ENCODE results near the gene SLC8B1.

DNA sequence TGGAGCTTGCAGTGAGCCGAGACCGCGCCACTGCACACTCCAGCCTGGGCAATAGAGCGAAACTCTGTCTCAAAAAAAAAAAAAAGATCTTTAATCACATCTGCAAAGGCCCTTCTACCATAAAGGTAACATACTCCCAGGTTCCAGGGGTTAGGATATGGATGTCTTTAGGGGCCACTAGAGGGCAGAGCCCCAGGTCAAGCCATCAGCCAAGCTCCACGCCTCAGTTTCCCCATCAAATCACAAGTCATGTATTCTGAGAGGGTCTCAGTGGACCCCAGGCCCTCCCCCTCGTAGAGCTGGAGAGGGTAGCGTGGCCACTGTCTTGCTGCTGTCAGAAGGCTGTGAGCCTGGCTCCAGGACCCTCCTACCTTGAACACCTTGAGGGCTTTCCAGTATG is 18.8 kb downstream of the SLC8B1 start:
- TF ChIP-seq, protein P1, sequence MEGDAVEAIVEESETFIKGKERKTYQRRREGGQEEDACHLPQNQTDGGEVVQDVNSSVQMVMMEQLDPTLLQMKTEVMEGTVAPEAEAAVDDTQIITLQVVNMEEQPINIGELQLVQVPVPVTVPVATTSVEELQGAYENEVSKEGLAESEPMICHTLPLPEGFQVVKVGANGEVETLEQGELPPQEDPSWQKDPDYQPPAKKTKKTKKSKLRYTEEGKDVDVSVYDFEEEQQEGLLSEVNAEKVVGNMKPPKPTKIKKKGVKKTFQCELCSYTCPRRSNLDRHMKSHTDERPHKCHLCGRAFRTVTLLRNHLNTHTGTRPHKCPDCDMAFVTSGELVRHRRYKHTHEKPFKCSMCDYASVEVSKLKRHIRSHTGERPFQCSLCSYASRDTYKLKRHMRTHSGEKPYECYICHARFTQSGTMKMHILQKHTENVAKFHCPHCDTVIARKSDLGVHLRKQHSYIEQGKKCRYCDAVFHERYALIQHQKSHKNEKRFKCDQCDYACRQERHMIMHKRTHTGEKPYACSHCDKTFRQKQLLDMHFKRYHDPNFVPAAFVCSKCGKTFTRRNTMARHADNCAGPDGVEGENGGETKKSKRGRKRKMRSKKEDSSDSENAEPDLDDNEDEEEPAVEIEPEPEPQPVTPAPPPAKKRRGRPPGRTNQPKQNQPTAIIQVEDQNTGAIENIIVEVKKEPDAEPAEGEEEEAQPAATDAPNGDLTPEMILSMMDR (IDR thresholded peaks at IDR 0.05; ENCODE audit: low read depth, low read length), result peak; percentile 39
- TF ChIP-seq, protein P2, sequence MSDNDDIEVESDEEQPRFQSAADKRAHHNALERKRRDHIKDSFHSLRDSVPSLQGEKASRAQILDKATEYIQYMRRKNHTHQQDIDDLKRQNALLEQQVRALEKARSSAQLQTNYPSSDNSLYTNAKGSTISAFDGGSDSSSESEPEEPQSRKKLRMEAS (IDR thresholded peaks at IDR 0.05; ENCODE audit: low read depth, low read length), result no peak
- TF ChIP-seq POLR2A (IDR thresholded peaks at IDR 0.05; ENCODE audit: extremely low read depth, insufficient read length), result no peak
